HG02588 (cell line): Measurements from ENCODE around the gene CS.

Source experiments
- ATAC-seq: cut with Tn5 transposase; IDR thresholded peaks from one replicate; pipeline ENCODE4 v1.9.1; 2021; ENCODE audit warnings: mild to moderate bottlenecking, moderate library complexity; ENCODE audit not compliant: unreplicated experiment

CS gene

GRCh38 chr12:56253091-56253490 is 47.0 kb downstream of the CS start:
- ATAC-seq, result no peak

GRCh38 chr12:56252649-56253048 is 47.5 kb downstream of the CS start:
- no peak for ATAC-seq

- ATAC-seq, result no peak
Measured at GRCh38 chr12:56248711-56249110, 51.4 kb downstream of the CS start.

- ATAC-seq, result no peak
Measured at GRCh38 chr12:56247923-56248322, 52.2 kb downstream of the CS start.

GRCh38 chr12:56244494-56244893 is 55.6 kb downstream of the CS start:
- no peak for ATAC-seq

- no peak for ATAC-seq
Measured at GRCh38 chr12:56243731-56244181, 56.4 kb downstream of the CS start.

- ATAC-seq, result no peak
Measured at GRCh38 chr12:56242986-56243385, 57.1 kb downstream of the CS start.

GRCh38 chr12:56241424-56242303 is 58.5 kb downstream of the CS start:
- ATAC-seq, result no peak

GRCh38 chr12:56237552-56237951 is 62.6 kb downstream of the CS start:
- no peak for ATAC-seq

GRCh38 chr12:56236985-56237384 is 63.1 kb downstream of the CS start:
- ATAC-seq, result no peak

- ATAC-seq, result no peak
Measured at GRCh38 chr12:56236091-56236490, 64.0 kb downstream of the CS start.

GRCh38 chr12:56234746-56235436 is 65.2 kb downstream of the CS start:
- no peak for ATAC-seq

GRCh38 chr12:56231184-56231582 is 68.9 kb downstream of the CS start:
- no peak for ATAC-seq

- ATAC-seq, result no peak
Measured at GRCh38 chr12:56230432-56231183, 69.5 kb downstream of the CS start.

- ATAC-seq, result no peak
Measured at GRCh38 chr12:56229916-56230431, 70.2 kb downstream of the CS start, which contains the start of gene SLC39A5. SLC39A5 (plus strand) TSS chr12:56230051; CDS start chr12:56231275, 1,224 bp downstream.

- no peak for ATAC-seq
Measured at GRCh38 chr12:56229082-56229481, 71.0 kb downstream of the CS start.

GRCh38 chr12:56224954-56225353 is 75.2 kb downstream of the CS start:
- ATAC-seq, result no peak

GRCh38 chr12:56224102-56224701 is 75.9 kb downstream of the CS start, which contains the start of gene NABP2:
NABP2 (plus strand) TSS chr12:56224342; CDS start chr12:56224857, 515 bp downstream.
- ATAC-seq, result peak; percentile 75

- no peak for ATAC-seq
Measured at GRCh38 chr12:56223571-56224101, 76.5 kb downstream of the CS start.

- no peak for ATAC-seq
Measured at GRCh38 chr12:56222531-56222895, 77.6 kb downstream of the CS start.
